Smooth muscle cell (in vitro differentiated cells): ENCODE measurements around the gene DNASE1L2. TPM values are rescaled to one million over a fixed set of nuclear protein-coding genes. Genes with fewer than 3 reads are reported as not detected.

Experiments used
- DNase-seq: peaks from one replicate; lab custom pipeline; 2025; ENCODE audit not compliant: unreplicated experiment; lab: John Stamatoyannopoulos, UW
- H2AFZ ChIP-seq: fragments of 200-600 bp; sonication (generic); 2 replicates; pipeline ENCODE4 v1.6.0; 2016; ENCODE audit warnings: antibody characterized with exemption, low read depth, mild to moderate bottlenecking
- H3F3A ChIP-seq: fragments of 200-600 bp; sonication (generic); 2 replicates; pipeline ENCODE4 v1.6.0; 2017; ENCODE audit warnings: antibody characterized with exemption, low read depth
- H3K27ac ChIP-seq: fragments of 200-600 bp; sonication (generic); 2 replicates; pipeline ENCODE4 v1.5.1; 2016; ENCODE audit warnings: low read depth, mild to moderate bottlenecking
- H3K27me3 ChIP-seq: fragments of 200-600 bp; sonication (generic); 2 replicates; pipeline ENCODE4 v1.6.1; 2016; ENCODE audit warnings: low read depth, mild to moderate bottlenecking
- H3K36me3 ChIP-seq: fragments of 200-600 bp; sonication (generic); 2 replicates; pipeline ENCODE4 v1.5.1; 2016; ENCODE audit warnings: low read depth
- H3K4me1 ChIP-seq: fragments of 200-600 bp; sonication (generic); 2 replicates; pipeline ENCODE4 v1.5.1; 2016; ENCODE audit warnings: low read depth
- H3K4me2 ChIP-seq: fragments of 200-600 bp; sonication (generic); 2 replicates; pipeline ENCODE4 v1.6.0; 2016; ENCODE audit warnings: mild to moderate bottlenecking
- H3K4me3 ChIP-seq: fragments of 200-600 bp; sonication (generic); 2 replicates; pipeline ENCODE4 v1.5.1; 2016; ENCODE audit warnings: mild to moderate bottlenecking
- H3K79me2 ChIP-seq: fragments of 200-600 bp; sonication (generic); 2 replicates; pipeline ENCODE4 v1.6.0; 2016; ENCODE audit warnings: low read depth, mild to moderate bottlenecking
- H3K9ac ChIP-seq: fragments of 200-600 bp; sonication (generic); 2 replicates; pipeline ENCODE4 v1.6.0; 2016; ENCODE audit warnings: low read depth
- H3K9me3 ChIP-seq: fragments of 200-600 bp; sonication (generic); replicated peaks from 2 replicates; pipeline ENCODE4 v1.5.1; 2016; ENCODE audit warnings: low read depth
- H4K20me1 ChIP-seq: fragments of 200-600 bp; sonication (generic); 2 replicates; pipeline ENCODE4 v1.6.0; 2016; ENCODE audit warnings: low read depth
- CTCF ChIP-seq: fragments of 200-600 bp; sonication (generic); IDR thresholded peaks from 2 replicates; pipeline ENCODE4 v1.5.1; 2017; ENCODE audit warnings: borderline replicate concordance, mild to moderate bottlenecking, antibody characterized with exemption; ENCODE audit not compliant: insufficient read depth, poor library complexity, severe bottlenecking
- WGBS: methylation state at CpG from one replicate; pipeline ENCODE4 v1.1.7; 2016; ENCODE audit warnings: low lambda C conversion rate; 5-methylcytosine and 5-hydroxymethylcytosine counted together
- polyA plus RNA-seq: library from polyadenylated mRNA; unstranded; fragments of >200 nt; fragmentation: Nextera tagmentation; extraction: Ambion mirVana; gene quantifications from 2 replicates; pipeline ENCODE4 v1.2.1, GENCODE V29; 2016
- total RNA-seq: library from RNA; depleted of rRNA; stranded (reverse); fragments of >200 nt; gene quantifications from 2 replicates; pipeline ENCODE4 v1.2.3, GENCODE V29; 2014

DNASE1L2 gene
- total and polyA plus RNA-seq, 2 experiments from 2014 or later = 0.13 to 0.25 TPM

- no peaks in the 10 kb centered on the region for H3F3A ChIP-seq
- no peak overlapping the region for H3K9ac ChIP-seq
- 7% methylated on average over 45 of the region's 49 CpGs for WGBS
- DNase-seq = no peak
- no peak overlapping the region for H3K27ac ChIP-seq
- no peaks in the 10 kb centered on the region for H4K20me1 ChIP-seq
- no peaks in the 10 kb centered on the region for H3K36me3 ChIP-seq
- H3K4me3 ChIP-seq = peak overlapping the region; percentile 46
- TF ChIP-seq CTCF = no peak
- peak overlapping the region; percentile 88 for H3K4me2 ChIP-seq
- H3K79me2 ChIP-seq = no peaks in the 10 kb centered on the region
- no peaks in the 10 kb centered on the region for H3K9me3 ChIP-seq
- H3K4me1 ChIP-seq = no peaks in the 10 kb centered on the region
- H3K27me3 ChIP-seq = peaks cover 43% of the 10 kb centered on the region
- H2AFZ ChIP-seq = no peak overlapping the region
Measured at GRCh38 chr16:2195322-2196161, 40.7 kb upstream of the DNASE1L2 start.

GRCh38 chr16:2196162-2196980 lies 39.9 kb upstream of the DNASE1L2 start, which contains the start of gene CASKIN1:
Gene CASKIN1, minus strand, starts transcription at chr16:2196605. Its CDS starts 173 bp downstream, at chr16:2196432.
- no peaks in the 10 kb centered on the region for H3K36me3 ChIP-seq
- no peaks in the 10 kb centered on the region for H3F3A ChIP-seq
- H3K4me1 ChIP-seq = no peaks in the 10 kb centered on the region
- H3K9me3 ChIP-seq = no peaks in the 10 kb centered on the region
- no peak for TF ChIP-seq CTCF
- no peak within 1 kb of the TSS for H3K27ac ChIP-seq
- no peaks in the 10 kb centered on the region for H3K79me2 ChIP-seq
- no peak within 1 kb of the TSS for H3K9ac ChIP-seq
- no peaks in the 10 kb centered on the region for H4K20me1 ChIP-seq
- no peak within 1 kb of the TSS for H2AFZ ChIP-seq
- peak within 1 kb of the TSS; percentile 46 for H3K4me3 ChIP-seq
- WGBS = under 1% methylated on average over 18 of the region's 129 CpGs
- DNase-seq = no peak
- peak within 1 kb of the TSS; percentile 88 for H3K4me2 ChIP-seq
- peaks cover 43% of the 10 kb centered on the region for H3K27me3 ChIP-seq

- Histone ChIP-seq H2AFZ (no peak overlapping the region), H3K36me3 (no peaks in the 10 kb centered on the region), H3K27ac (no peak overlapping the region), H3K9ac (no peak overlapping the region), H3K4me1 (no peaks in the 10 kb centered on the region), H3F3A (no peaks in the 10 kb centered on the region), H4K20me1 (no peaks in the 10 kb centered on the region), H3K9me3 (no peaks in the 10 kb centered on the region), H3K4me3 (peak overlapping the region; percentile 32), H3K27me3 (peaks cover 43% of the 10 kb centered on the region), H3K79me2 (no peaks in the 10 kb centered on the region), H3K4me2 (peak overlapping the region; percentile 83)
- TF ChIP-seq CTCF = no peak
- no peak for DNase-seq
- WGBS = 57% methylated on average over 17 of the region's 32 CpGs
Measured at GRCh38 chr16:2196981-2197511, 39.2 kb upstream of the DNASE1L2 start.
